KMS-11 (cell line): ENCODE results near the gene SLC12A8.

Source experiments
- H2AFZ ChIP-seq: fragments of 200-600 bp; sonication (generic); 2 replicates; pipeline ENCODE4 v1.6.1; 2016; ENCODE audit warnings: antibody characterized with exemption, mixed run types, low read depth
- H3K27ac ChIP-seq: fragments of 200-600 bp; sonication (generic); 2 replicates; pipeline ENCODE4 v1.6.1; 2016; ENCODE audit warnings: mild to moderate bottlenecking, mixed run types
- H3K27me3 ChIP-seq: fragments of 200-600 bp; sonication (generic); 2 replicates; pipeline ENCODE4 v1.6.1; 2017; ENCODE audit warnings: mild to moderate bottlenecking, low read depth, mixed run types, moderate library complexity; ENCODE audit not compliant: insufficient read depth
- H3K36me3 ChIP-seq: fragments of 200-600 bp; sonication (generic); 2 replicates; pipeline ENCODE4 v1.6.1; 2017; ENCODE audit warnings: mild to moderate bottlenecking, mixed run types; ENCODE audit not compliant: insufficient read depth
- H3K4me1 ChIP-seq: fragments of 200-600 bp; sonication (generic); 2 replicates; pipeline ENCODE4 v1.6.1; 2016; ENCODE audit warnings: mild to moderate bottlenecking, low read depth, mixed run types; ENCODE audit not compliant: poor library complexity, severe bottlenecking
- H3K4me2 ChIP-seq: fragments of 200-600 bp; sonication (generic); 2 replicates; pipeline ENCODE4 v1.7.0; 2016; ENCODE audit warnings: mild to moderate bottlenecking, mixed run types
- H3K4me3 ChIP-seq: fragments of 200-600 bp; sonication (generic); IDR thresholded peaks from 2 replicates; pipeline ENCODE4 v1.6.1; 2017; ENCODE audit warnings: low read depth, low read length, mixed read lengths; ENCODE audit not compliant: insufficient read depth
- H3K79me2 ChIP-seq: fragments of 200-600 bp; sonication (generic); 2 replicates; pipeline ENCODE4 v1.6.1; 2016; ENCODE audit warnings: low read depth, mixed run types; ENCODE audit not compliant: insufficient read depth
- H3K9ac ChIP-seq: fragments of 200-600 bp; sonication (generic); 2 replicates; pipeline ENCODE4 v1.6.1; 2016; ENCODE audit warnings: mild to moderate bottlenecking, mixed run types
- H4K20me1 ChIP-seq: fragments of 200-600 bp; sonication (generic); 2 replicates; pipeline ENCODE4 v1.6.1; 2016; ENCODE audit warnings: mild to moderate bottlenecking, mixed run types; ENCODE audit not compliant: insufficient read depth
- TF ChIP-seq, protein P1 (sequence below): fragments of 200-600 bp; sonication (generic); conservative IDR thresholded peaks from 2 replicates; pipeline ENCODE4 v1.6.1; 2017; ENCODE audit warnings: low read depth, mild to moderate bottlenecking, antibody characterized with exemption, low read length, moderate library complexity, mixed read lengths

The SLC12A8 gene

GRCh38 chr3:125257536-125257935, 45.0 kb upstream of the SLC12A8 start:
- Histone ChIP-seq H3K4me2 (no peak overlapping the region), H3K4me1 (no peaks in the 10 kb centered on the region), H3K4me3 (no peak overlapping the region), H3K79me2 (no peaks in the 10 kb centered on the region), H3K9ac (no peak overlapping the region), H3K27me3 (no peaks in the 10 kb centered on the region), H3K27ac (no peak overlapping the region), H3K36me3 (no peaks in the 10 kb centered on the region), H2AFZ (no peak overlapping the region), H4K20me1 (no peaks in the 10 kb centered on the region)
- TF ChIP-seq, protein P1, sequence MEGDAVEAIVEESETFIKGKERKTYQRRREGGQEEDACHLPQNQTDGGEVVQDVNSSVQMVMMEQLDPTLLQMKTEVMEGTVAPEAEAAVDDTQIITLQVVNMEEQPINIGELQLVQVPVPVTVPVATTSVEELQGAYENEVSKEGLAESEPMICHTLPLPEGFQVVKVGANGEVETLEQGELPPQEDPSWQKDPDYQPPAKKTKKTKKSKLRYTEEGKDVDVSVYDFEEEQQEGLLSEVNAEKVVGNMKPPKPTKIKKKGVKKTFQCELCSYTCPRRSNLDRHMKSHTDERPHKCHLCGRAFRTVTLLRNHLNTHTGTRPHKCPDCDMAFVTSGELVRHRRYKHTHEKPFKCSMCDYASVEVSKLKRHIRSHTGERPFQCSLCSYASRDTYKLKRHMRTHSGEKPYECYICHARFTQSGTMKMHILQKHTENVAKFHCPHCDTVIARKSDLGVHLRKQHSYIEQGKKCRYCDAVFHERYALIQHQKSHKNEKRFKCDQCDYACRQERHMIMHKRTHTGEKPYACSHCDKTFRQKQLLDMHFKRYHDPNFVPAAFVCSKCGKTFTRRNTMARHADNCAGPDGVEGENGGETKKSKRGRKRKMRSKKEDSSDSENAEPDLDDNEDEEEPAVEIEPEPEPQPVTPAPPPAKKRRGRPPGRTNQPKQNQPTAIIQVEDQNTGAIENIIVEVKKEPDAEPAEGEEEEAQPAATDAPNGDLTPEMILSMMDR = no peak

- Histone ChIP-seq H3K27me3 (no peaks in the 10 kb centered on the region), H3K9ac (no peak overlapping the region), H3K4me2 (no peak overlapping the region), H4K20me1 (no peaks in the 10 kb centered on the region), H3K27ac (no peak overlapping the region), H3K4me1 (no peaks in the 10 kb centered on the region), H3K4me3 (no peak overlapping the region), H2AFZ (no peak overlapping the region), H3K79me2 (no peaks in the 10 kb centered on the region), H3K36me3 (no peaks in the 10 kb centered on the region)
- TF ChIP-seq, protein P1 = no peak
Measured at GRCh38 chr3:125256675-125257074, 44.1 kb upstream of the SLC12A8 start.

GRCh38 chr3:125250973-125251372, 38.4 kb upstream of the SLC12A8 start:
- Histone ChIP-seq H3K79me2 (no peaks in the 10 kb centered on the region), H3K4me3 (no peak overlapping the region), H3K4me2 (no peak overlapping the region), H4K20me1 (no peaks in the 10 kb centered on the region), H3K27me3 (no peaks in the 10 kb centered on the region), H2AFZ (no peak overlapping the region), H3K4me1 (no peaks in the 10 kb centered on the region), H3K27ac (no peak overlapping the region), H3K9ac (no peak overlapping the region), H3K36me3 (no peaks in the 10 kb centered on the region)
- TF ChIP-seq, protein P1 = no peak

- no peak overlapping the region for H3K27ac ChIP-seq
- no peaks in the 10 kb centered on the region for H3K27me3 ChIP-seq
- TF ChIP-seq, protein P1 = no peak
- H2AFZ ChIP-seq = no peak overlapping the region
- no peak overlapping the region for H3K4me3 ChIP-seq
- H3K79me2 ChIP-seq = no peaks in the 10 kb centered on the region
- H3K36me3 ChIP-seq = no peaks in the 10 kb centered on the region
- no peak overlapping the region for H3K4me2 ChIP-seq
- H4K20me1 ChIP-seq = no peaks in the 10 kb centered on the region
- H3K9ac ChIP-seq = no peak overlapping the region
- H3K4me1 ChIP-seq = no peaks in the 10 kb centered on the region
Measured at GRCh38 chr3:125246237-125246636, 33.7 kb upstream of the SLC12A8 start.

DNA sequence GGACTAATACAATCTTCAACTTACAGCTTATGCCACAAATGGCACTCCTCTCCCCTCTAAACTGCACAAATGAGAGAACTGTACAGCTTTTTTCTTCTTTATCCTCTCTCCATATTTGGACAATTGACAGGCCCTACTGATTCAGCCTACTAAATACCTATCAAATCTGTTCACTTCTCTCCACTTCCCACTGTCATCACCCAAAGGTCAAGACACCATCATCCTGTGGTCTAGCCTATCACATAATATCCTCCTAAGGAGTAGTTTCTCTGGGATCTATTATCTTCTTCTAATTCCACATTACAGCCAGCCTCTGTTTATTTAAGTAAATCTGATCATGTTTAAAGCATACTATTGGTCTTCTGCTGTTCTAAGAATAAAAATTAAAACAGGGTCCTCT, 33.0 kb upstream of the SLC12A8 start:
- H3K9ac ChIP-seq = no peak overlapping the region
- H3K27me3 ChIP-seq = no peaks in the 10 kb centered on the region
- H3K79me2 ChIP-seq = no peaks in the 10 kb centered on the region
- TF ChIP-seq, protein P1 = no peak
- no peaks in the 10 kb centered on the region for H3K4me1 ChIP-seq
- no peaks in the 10 kb centered on the region for H4K20me1 ChIP-seq
- H3K4me3 ChIP-seq = no peak overlapping the region
- no peaks in the 10 kb centered on the region for H3K36me3 ChIP-seq
- no peak overlapping the region for H2AFZ ChIP-seq
- no peak overlapping the region for H3K27ac ChIP-seq
- no peak overlapping the region for H3K4me2 ChIP-seq
